NCI-H510A treated with DMSO at 0.1 percent for 48 hours (cell line): Measurements from ENCODE around the gene MRPL50.

ENCODE experiments used
- DNase-seq: peaks from one replicate; lab custom pipeline; 2025; lab: John Stamatoyannopoulos, UW

MRPL50 gene

GRCh38 chr9:101375546-101375945, 22.9 kb downstream of the MRPL50 start:
- DNase-seq: no peak

GRCh38 chr9:101372327-101373118, 25.9 kb downstream of the MRPL50 start:
- no peak for DNase-seq

GRCh38 chr9:101371813-101372212, 26.6 kb downstream of the MRPL50 start:
- DNase-seq: no peak

- DNase-seq: no peak
These were observed 28.4 kb downstream of the MRPL50 start for GRCh38 chr9:101369884-101370531.

GRCh38 chr9:101369286-101369685, 29.1 kb downstream of the MRPL50 start:
- no peak for DNase-seq

- DNase-seq: no peak
These were observed 31.1 kb downstream of the MRPL50 start for GRCh38 chr9:101367323-101367722.

- no peak for DNase-seq
These were observed 32.2 kb downstream of the MRPL50 start for GRCh38 chr9:101366038-101366756.

- DNase-seq: no peak
These were observed 33.2 kb downstream of the MRPL50 start for GRCh38 chr9:101365181-101365580.

- no peak for DNase-seq
These were observed 36.0 kb downstream of the MRPL50 start for GRCh38 chr9:101362450-101362849.

- no peak for DNase-seq
These were observed 37.8 kb downstream of the MRPL50 start for GRCh38 chr9:101360647-101361046.

GRCh38 chr9:101359679-101360078, 38.7 kb downstream of the MRPL50 start:
- DNase-seq: no peak

GRCh38 chr9:101356619-101357018, 41.8 kb downstream of the MRPL50 start:
- no peak for DNase-seq

- no peak for DNase-seq
These were observed 43.4 kb downstream of the MRPL50 start for GRCh38 chr9:101354765-101355708.

- no peak for DNase-seq
These were observed 44.2 kb downstream of the MRPL50 start for GRCh38 chr9:101354143-101354764.

GRCh38 chr9:101353683-101354082, 44.7 kb downstream of the MRPL50 start:
- no peak for DNase-seq

GRCh38 chr9:101352892-101353463, 45.4 kb downstream of the MRPL50 start:
- no peak for DNase-seq

- no peak for DNase-seq
These were observed 48.1 kb downstream of the MRPL50 start for GRCh38 chr9:101350285-101350684.

- DNase-seq: no peak
These were observed 55.8 kb downstream of the MRPL50 start for GRCh38 chr9:101342595-101342994.

- DNase-seq: no peak
These were observed 56.5 kb downstream of the MRPL50 start for GRCh38 chr9:101341958-101342357.
